ENCODE data around the gene E2F4. TPM values are rescaled to one million over a fixed set of nuclear protein-coding genes. Genes with fewer than 3 reads are reported as not detected.
A peak's percentile ranks its signal among the peaks of the same experiment; 100 is the strongest.

Gene E2F4
- total RNA-seq, 1 donor from 2014 or later, result 47.1 TPM

DNA sequence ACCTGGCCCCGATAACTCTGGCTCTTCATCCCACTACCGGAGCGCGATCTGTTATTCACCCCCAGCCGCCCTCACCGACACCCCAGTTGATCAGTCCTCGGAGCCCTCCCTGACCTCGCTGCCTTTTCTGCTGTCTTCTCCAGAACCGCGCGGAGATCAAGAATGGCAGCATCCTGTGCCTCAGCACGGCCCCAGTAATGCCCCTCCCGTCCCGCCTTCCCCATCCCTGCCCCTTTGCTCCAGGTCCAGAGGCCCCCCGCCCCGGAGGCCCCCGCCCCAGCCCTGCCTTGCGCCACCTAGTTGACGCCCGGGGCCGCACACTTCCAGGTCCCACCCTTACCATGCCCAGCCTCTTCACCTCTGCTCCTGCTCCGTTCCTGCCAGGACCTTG, 7.8 kb downstream of the E2F4 start:
- TF ChIP-seq CTCF (IDR thresholded peaks at IDR 0.05; ENCODE audit: insufficient read depth, low read length, severe bottlenecking), result peak; percentile 40
- peak overlapping the region; percentile 61 for H3K4me3 ChIP-seq (ENCODE audit: low read depth, low read length)
- FAIRE-seq (no peak), DNase-seq (ENCODE audit: low read depth) (no peak)
- H3K36me3 ChIP-seq (ENCODE audit: control insufficient read depth, insufficient read depth, low read length), result peaks cover 51% of the 10 kb centered on the region
- no peaks in the 10 kb centered on the region for H3K27me3 ChIP-seq (ENCODE audit: control insufficient read depth, insufficient read depth, low read length)

DNA sequence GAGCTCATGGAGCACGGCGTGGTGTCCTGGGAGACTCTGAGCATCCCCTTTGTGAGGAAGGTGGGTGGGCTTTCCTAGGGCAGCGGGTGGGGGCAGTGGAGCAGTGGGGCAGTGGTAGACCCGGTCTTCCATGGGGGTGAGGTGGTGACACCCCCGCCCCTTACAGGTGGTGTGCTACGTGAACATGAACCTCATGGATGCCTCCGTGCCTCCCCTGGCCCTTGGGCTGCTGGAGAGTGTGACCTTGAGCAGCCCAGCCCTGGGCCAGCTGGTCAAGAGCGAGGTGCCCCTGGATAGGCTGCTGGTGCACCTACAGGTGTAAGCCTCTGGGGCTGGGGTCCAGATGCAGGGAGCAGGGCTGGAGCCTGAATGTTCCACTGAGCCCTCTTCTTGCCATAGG, 8.5 kb downstream of the E2F4 start:
- Histone ChIP-seq H3K4me3 (ENCODE audit: low read depth, low read length) (peak overlapping the region; percentile 61), H3K36me3 (ENCODE audit: control insufficient read depth, insufficient read depth, low read length) (peaks cover 45% of the 10 kb centered on the region), H3K27me3 (ENCODE audit: control insufficient read depth, insufficient read depth, low read length) (no peaks in the 10 kb centered on the region)
- no peak for FAIRE-seq
- DNase-seq (ENCODE audit: low read depth), result no peak
- TF ChIP-seq CTCF (IDR thresholded peaks at IDR 0.05; ENCODE audit: insufficient read depth, low read length, severe bottlenecking), result no peak

GRCh38 chr16:67201411-67202345, 9.7 kb downstream of the E2F4 start:
- FAIRE-seq (no peak), DNase-seq (ENCODE audit: low read depth) (no peak)
- TF ChIP-seq CTCF (IDR thresholded peaks at IDR 0.05; ENCODE audit: insufficient read depth, low read length, severe bottlenecking), result no peak
- Histone ChIP-seq H3K36me3 (ENCODE audit: control insufficient read depth, insufficient read depth, low read length) (peaks cover 36% of the 10 kb centered on the region), H3K27me3 (ENCODE audit: control insufficient read depth, insufficient read depth, low read length) (no peaks in the 10 kb centered on the region), H3K4me3 (ENCODE audit: low read depth, low read length) (no peak overlapping the region)

GRCh38 chr16:67202426-67202825, 10.5 kb downstream of the E2F4 start:
- no peak for TF ChIP-seq CTCF (IDR thresholded peaks at IDR 0.05; ENCODE audit: insufficient read depth, low read length, severe bottlenecking)
- peaks cover 33% of the 10 kb centered on the region for H3K36me3 ChIP-seq (ENCODE audit: control insufficient read depth, insufficient read depth, low read length)
- no peak overlapping the region for H3K4me3 ChIP-seq (ENCODE audit: low read depth, low read length)
- no peak for FAIRE-seq
- no peak for DNase-seq (ENCODE audit: low read depth)
- no peaks in the 10 kb centered on the region for H3K27me3 ChIP-seq (ENCODE audit: control insufficient read depth, insufficient read depth, low read length)

DNA sequence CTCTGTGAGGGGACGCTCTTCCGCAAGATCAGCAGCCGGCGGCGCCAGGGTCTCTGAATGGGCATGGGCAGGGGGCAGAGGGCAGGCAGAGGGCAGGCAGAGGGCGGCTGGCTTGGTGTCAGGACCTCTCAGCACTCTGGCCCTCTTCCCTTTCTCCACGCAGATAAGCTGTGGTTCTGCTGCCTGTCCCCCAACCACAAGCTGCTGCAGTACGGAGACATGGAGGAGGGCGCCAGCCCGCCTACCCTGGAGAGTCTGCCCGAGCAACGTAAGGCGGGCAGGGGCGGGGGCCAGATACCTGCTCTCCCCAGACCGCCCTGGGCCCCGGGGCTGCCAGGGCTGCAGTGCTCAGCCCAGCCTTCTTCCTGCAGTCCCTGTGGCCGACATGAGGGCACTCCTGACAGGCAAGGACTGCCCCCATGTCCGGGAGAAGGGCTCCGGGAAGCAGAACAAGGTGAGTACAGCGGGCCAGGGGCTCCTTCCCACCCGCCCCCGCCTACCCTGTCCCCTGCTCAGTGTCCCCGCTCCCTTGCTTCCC, 11.1 kb downstream of the E2F4 start:
- H3K27me3 ChIP-seq (ENCODE audit: control insufficient read depth, insufficient read depth, low read length), result no peaks in the 10 kb centered on the region
- no peak overlapping the region for H3K4me3 ChIP-seq (ENCODE audit: low read depth, low read length)
- no peak for TF ChIP-seq CTCF (IDR thresholded peaks at IDR 0.05; ENCODE audit: insufficient read depth, low read length, severe bottlenecking)
- FAIRE-seq (no peak), DNase-seq (ENCODE audit: low read depth) (no peak)
- peaks cover 30% of the 10 kb centered on the region for H3K36me3 ChIP-seq (ENCODE audit: control insufficient read depth, insufficient read depth, low read length)
